Muscle of leg (tissue), 11 donors: ENCODE data around the gene ADGRG1. TPM values are rescaled to one million over a fixed set of nuclear protein-coding genes. Genes with fewer than 3 reads are reported as not detected.

Source experiments
- DNase-seq: peaks from one replicate; pipeline ENCODE4 v3.0.0; 2013
- H3K27ac ChIP-seq: one replicate; pipeline ENCODE4 v1.5.1; 2013; ENCODE audit warnings: mild to moderate bottlenecking, low read length, control low read depth
- H3K27me3 ChIP-seq: one replicate; pipeline ENCODE4 v1.6.1; 2013; ENCODE audit warnings: low read length; ENCODE audit not compliant: control insufficient read depth, insufficient read depth
- H3K36me3 ChIP-seq: one replicate; pipeline ENCODE4 v1.6.1; 2013; ENCODE audit warnings: low read length; ENCODE audit not compliant: control insufficient read depth, insufficient read depth
- H3K4me1 ChIP-seq: one replicate; pipeline ENCODE4 v1.6.1; 2013; ENCODE audit warnings: low read length; ENCODE audit not compliant: control insufficient read depth, insufficient read depth
- H3K4me3 ChIP-seq: one replicate; pipeline ENCODE4 v1.5.1; 2013; ENCODE audit warnings: low read length, control low read depth
- H3K9me3 ChIP-seq: replicated peaks from 2 replicates; pipeline ENCODE4 v1.6.1; 2013; ENCODE audit warnings: low read depth, low read length; ENCODE audit not compliant: control insufficient read depth
- WGBS: methylation state at CpG from one replicate; pipeline ENCODE4 v1.1.5; 2013; ENCODE audit warnings: missing lambda C conversion rate; ENCODE audit not compliant: insufficient coverage; 5-methylcytosine and 5-hydroxymethylcytosine counted together
- polyA plus RNA-seq, 8 donors: library from polyadenylated mRNA; unstranded; fragments of 120-200 nt; gene quantifications; one replicate each; pipeline versions ENCODE4 v1.2.1 to v1.2.3, GENCODE V29; 2013; ENCODE audit warnings: inconsistent platforms in 1 of 8, low replicate concordance in 1 of 8; ENCODE audit not compliant: insufficient read length in 8 of 8, insufficient read depth in 1 of 8
- total RNA-seq: library from RNA; stranded (reverse); fragments of 120-200 nt; gene quantifications from one replicate; pipeline ENCODE4 v1.2.4, GENCODE V29; 2013

Gene ADGRG1
- total and polyA plus RNA-seq, 9 donors = 1.9 to 13.0 (median 5.5) TPM

DNA sequence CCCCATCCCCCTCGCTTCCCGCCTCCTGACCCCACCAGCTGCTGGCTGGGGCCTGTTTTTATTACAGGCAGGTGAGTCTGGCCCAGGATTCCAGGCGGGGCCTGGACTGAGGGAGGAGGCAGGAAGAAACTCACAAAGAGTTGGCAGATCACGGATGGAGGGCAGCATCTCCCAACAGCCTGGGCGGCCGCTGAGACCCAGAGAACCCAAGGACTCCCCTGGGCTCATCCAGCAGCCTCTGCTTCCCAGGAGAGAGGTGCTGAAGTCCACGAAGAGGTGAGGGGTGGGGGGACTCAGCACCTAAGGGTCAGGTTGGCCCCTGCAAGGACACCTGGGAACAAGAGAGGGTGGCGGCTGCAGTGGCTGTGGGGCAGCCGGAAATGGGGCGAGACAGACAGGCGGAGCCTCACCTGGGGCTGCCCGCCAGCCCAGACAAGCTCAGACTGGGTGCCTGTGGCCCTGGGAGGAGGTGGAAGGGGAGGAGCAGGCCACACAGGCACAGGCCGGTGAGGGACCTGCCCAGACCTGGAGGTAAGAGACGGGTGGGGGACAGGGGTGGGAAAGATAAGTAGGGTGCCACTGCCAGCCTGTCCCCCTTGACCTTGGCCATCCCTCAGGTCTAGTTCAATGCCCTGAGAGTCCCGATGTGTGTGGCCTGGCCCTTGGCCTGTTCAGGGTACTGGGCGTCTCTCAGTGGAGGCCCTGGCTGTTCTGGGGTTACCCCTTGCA is 8.7 kb upstream of the ADGRG1 start:
- Histone ChIP-seq H3K9me3 (no peaks in the 10 kb centered on the region), H3K4me3 (no peak overlapping the region), H3K27me3 (no peaks in the 10 kb centered on the region), H3K27ac (no peak overlapping the region), H3K4me1 (peaks cover 19% of the 10 kb centered on the region), H3K36me3 (no peaks in the 10 kb centered on the region)
- no peak for DNase-seq
- 64% methylated on average over 14 of the region's 16 CpGs for WGBS

DNA sequence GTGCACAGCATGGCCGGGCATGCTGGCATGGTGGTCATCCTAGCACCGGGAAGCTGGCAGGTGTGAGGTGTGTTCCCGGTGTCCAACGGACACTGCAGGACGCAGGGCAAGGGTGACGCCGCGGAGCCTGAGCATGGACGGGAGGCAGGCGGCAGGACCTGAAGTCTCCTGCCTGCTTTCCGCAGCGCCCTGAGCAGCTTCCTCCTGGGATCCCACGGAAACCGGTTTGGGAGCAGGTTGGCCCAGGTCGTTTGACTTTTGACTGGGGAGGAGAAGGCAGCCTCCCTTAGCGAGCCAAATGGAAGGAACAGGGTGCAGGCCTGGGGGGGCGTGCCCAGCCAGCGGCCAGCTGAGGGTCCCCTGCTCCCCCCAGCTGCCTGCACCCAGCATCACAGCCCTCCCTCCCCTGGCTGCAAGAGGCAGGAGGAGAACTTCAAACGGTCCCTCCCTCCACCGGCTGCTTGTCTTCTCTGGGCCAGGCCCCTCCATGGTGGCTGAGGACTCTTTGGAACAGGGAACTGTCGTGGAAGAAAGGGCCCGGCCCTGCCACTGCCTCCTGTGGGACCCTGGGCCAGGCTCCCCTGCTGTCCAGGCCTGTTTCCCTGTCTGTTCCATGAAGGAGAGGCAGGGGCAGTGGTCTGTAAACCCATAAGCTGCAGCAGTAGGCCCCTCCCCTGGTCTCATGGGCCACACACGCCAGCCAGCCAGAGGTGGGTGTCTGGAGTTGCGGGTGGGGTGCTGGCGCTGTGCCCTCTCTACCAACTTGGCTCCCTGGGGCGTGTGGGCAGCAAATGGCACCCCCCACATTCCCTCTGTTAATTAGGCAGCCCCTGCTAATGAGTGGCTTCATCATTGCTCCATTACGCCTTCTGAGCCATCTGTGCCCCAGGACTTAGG is 7.8 kb upstream of the ADGRG1 start:
- H3K27ac ChIP-seq = no peak overlapping the region
- H3K4me1 ChIP-seq = peaks cover 24% of the 10 kb centered on the region
- H3K36me3 ChIP-seq = no peaks in the 10 kb centered on the region
- H3K27me3 ChIP-seq = no peaks in the 10 kb centered on the region
- no peak for DNase-seq
- H3K9me3 ChIP-seq = no peaks in the 10 kb centered on the region
- H3K4me3 ChIP-seq = no peak overlapping the region
- WGBS = 57% methylated on average over 19 of the region's 27 CpGs

DNA sequence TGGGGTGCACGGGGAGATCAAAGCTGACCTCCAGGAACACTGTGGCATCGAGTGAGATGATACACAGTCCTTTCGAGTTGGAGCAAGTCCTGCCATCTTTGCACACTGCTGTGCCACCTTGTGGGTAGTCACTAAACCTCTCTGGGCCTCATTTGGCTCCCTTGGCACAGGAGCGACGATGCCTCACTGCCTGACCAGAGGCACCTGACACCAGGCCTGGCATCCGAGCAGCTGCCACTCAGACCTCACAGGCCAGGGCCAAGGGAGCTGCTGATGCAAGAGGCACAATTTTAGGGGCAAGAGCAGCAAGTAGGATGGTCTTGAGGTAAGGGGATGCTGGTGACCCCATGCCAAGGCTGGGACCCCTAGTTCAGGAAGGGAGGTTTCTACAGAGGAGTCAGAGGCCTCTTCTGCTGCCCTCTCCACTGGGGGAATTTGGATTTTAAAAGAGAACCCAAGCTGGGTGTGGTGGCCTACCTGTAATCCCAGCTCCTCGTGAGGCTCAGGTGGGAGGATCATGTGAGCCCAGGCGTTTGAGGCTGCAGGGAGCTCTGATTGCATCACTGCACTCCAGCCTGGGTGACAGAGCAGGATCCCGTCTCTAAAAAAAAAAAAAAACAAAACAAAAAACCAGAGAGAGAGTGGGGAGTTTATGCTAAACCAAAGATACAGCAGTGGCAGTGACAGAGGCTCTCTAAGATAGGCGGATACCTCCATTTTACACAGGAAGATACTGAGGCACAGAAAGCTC is 6.7 kb upstream of the ADGRG1 start:
- Histone ChIP-seq H3K27ac (no peak overlapping the region), H3K9me3 (no peaks in the 10 kb centered on the region), H3K4me1 (peaks cover 24% of the 10 kb centered on the region), H3K27me3 (peaks cover under 1% of the 10 kb centered on the region), H3K4me3 (no peak overlapping the region), H3K36me3 (no peaks in the 10 kb centered on the region)
- 80% methylated on average over 7 of the region's 10 CpGs for WGBS
- no peak for DNase-seq

GRCh38 chr16:57622361-57623250 is 5.8 kb upstream of the ADGRG1 start:
- H3K27ac ChIP-seq = no peak overlapping the region
- H3K4me1 ChIP-seq = peaks cover 26% of the 10 kb centered on the region
- 67% methylated on average over 16 of the region's 16 CpGs for WGBS
- DNase-seq = no peak
- H3K27me3 ChIP-seq = peaks cover 6% of the 10 kb centered on the region
- no peak overlapping the region for H3K4me3 ChIP-seq
- no peaks in the 10 kb centered on the region for H3K36me3 ChIP-seq
- H3K9me3 ChIP-seq = no peaks in the 10 kb centered on the region

DNA sequence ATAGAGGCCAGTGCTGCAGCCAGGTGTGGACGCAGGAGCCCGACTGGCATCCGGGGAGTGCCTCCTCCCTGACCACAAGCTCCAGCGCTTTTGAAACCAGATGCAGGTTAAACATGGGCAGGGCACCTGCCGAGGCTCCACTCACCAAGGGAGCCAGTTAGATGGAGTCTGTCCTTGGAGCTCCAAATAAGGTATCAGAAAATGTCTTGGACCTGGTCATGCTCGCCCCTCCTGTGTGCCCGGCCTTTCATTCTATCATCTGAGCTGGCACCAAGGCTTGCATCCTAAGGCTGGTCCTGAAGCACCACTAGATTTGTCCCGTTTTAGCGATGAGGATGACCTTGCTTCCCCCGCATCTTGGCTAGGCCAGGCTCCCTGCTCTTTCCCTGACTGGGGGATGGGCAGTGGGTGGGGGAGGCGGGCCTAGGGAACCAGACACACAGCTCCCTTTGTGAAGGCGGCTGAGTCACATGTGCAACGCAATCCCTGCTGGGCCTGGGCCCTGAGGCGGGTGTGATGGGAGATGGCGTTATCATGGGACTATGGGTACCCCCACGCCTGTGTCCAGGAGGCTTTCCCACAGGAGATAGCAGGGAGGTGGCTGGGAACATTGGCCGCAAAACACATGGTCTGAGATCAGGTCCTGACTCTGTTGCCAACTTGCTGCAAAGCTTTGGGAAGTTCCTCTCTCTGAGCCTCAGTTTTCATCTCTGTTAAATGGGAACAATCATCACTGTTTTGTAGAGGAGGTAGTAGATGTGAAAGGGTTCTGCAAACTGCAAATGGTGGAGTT is 5.0 kb upstream of the ADGRG1 start:
- 72% methylated on average over 10 of the region's 17 CpGs for WGBS
- Histone ChIP-seq H3K36me3 (no peaks in the 10 kb centered on the region), H3K4me3 (no peak overlapping the region), H3K27ac (no peak overlapping the region), H3K4me1 (peaks cover 34% of the 10 kb centered on the region), H3K9me3 (no peaks in the 10 kb centered on the region), H3K27me3 (peaks cover 14% of the 10 kb centered on the region)
- DNase-seq = no peak

- Histone ChIP-seq H3K4me1 (peaks cover 37% of the 10 kb centered on the region), H3K9me3 (no peaks in the 10 kb centered on the region), H3K36me3 (no peaks in the 10 kb centered on the region), H3K27me3 (peaks cover 19% of the 10 kb centered on the region), H3K4me3 (no peak overlapping the region), H3K27ac (no peak overlapping the region)
- 92% methylated on average over 4 of the region's 8 CpGs for WGBS
- DNase-seq = no peak
Observed at GRCh38 chr16:57624044-57624688, 4.3 kb upstream of the ADGRG1 start.

DNA sequence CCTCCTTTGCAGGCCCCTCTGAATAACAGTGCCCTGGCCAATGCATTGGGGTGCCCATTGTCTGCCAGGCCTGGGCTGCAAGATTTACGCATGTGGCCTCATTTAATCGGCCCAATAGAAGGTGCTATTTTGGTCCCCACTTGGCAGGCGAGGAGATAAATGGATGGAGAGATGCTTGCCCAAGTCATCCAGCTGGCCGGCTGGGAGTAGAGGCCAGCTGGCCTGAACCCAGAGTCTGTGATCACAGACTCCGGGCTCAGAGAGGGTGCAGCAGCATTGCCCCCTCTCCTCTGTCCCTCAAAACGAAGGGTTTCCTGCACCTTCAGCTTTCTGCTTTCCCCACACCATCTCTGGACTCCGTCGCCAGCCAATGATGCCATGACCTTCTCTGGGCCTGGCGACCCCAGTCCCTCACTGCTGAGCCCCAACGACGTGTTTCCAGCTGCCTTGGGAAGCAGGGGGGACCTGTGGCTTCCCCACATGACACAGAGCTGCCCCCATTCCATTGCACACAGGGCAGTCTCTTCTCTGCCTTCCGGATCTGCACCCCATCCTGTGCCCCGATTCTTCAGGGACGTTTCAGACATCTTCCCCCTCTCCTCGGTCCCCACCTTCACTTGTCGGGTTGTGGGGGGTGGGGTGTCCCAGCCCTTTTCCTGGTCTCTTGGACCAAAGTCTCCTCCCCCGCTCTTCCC is 3.5 kb upstream of the ADGRG1 start:
- no peak for DNase-seq
- Histone ChIP-seq H3K4me1 (peaks cover 37% of the 10 kb centered on the region), H3K4me3 (no peak overlapping the region), H3K27me3 (peaks cover 25% of the 10 kb centered on the region), H3K9me3 (no peaks in the 10 kb centered on the region), H3K27ac (no peak overlapping the region), H3K36me3 (no peaks in the 10 kb centered on the region)
- WGBS = 53% methylated on average over 11 of the region's 17 CpGs

DNA sequence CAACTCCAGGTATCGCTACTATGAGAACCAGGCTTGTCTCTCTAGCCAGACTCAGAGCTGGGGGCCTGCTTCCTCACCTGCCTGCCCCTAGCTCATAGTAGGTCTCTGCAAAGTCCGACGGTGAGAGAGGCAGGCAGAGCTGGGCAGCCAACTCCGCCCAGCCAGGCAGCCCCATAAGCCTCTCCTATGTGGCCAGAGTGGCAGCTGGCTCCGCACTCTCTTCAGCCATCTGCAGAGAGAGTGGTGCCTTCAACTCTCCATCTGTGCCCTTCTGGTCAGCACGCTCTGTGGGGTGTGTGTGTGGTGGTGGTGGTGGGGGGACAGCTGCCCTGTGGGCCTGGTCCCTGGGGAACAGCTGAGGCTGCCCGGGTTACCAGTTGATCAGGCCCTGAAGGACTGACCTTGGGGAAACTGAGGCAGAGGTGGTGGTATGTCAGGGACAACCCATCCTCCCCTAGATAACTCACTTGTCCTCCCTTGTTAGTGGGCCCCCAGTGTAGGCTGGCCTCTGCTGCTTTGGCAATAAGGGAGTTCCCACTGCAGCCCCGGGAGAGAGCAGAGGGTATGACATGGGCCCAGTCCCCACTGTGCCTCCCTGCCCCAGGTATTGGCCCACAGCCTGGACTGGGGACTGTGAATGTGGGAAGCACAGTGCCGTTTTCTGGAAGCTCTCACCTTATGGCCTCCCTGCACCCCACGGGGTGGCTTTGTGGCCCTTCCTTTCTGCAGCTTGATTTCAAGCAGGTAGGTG is 1.8 kb upstream of the ADGRG1 start:
- Histone ChIP-seq H3K4me3 (no peak overlapping the region), H3K27me3 (peaks cover 34% of the 10 kb centered on the region), H3K36me3 (no peaks in the 10 kb centered on the region), H3K4me1 (peaks cover 37% of the 10 kb centered on the region), H3K9me3 (no peaks in the 10 kb centered on the region), H3K27ac (no peak overlapping the region)
- 82% methylated on average over 7 of the region's 10 CpGs for WGBS
- no peak for DNase-seq
